ENCODE measurements around the gene DDA1.

DNA sequence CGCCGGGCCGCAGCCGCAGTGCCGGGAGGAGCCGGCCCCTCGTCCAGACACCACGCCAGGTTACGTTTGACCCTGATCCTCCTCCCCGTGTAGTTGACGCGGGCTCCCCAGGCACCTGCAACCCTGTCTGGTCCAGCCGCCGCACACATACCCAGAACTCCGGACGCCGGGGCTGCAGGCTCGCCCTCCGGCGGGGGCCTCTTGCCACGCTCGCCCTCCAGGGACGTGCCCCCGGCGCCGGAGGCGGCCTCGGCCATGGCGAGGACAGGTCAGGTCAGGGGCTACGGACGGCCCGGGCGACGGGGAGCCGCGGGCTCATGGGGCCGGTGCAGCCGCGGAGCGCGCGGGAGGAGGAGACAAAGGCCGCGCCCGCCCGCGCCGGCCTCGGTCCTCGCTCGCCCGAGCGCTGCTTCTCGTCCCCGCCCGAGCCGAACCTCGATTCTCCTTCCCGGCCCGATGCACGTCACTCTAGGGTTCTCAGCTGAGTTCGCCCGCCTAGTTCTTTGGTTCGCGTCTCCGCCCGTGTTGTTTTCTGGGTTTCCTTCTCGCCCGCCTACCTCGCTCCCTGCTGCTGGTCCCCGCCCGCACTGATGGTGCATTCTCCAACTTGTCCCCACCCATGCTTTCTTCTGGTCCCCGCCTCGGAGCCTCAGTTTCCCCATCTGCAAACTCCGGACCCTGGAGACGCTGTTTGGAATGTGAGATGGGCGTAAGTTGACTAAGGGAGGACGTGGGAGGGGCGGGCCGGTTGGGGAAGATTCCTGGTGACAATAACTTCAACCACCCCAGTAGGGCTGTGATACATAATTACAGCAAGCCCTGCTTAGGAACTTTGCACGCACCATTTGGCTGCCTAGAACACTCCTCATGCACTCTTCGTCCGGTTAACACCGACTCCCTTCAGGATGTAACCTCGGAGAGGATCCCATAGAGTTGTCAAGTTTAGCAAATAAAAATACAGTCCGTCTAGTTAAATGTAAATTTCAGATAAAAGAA lies 25.3 kb downstream of the DDA1 start, which contains the start of gene ANO8:
- TF ChIP-seq, protein P1, sequence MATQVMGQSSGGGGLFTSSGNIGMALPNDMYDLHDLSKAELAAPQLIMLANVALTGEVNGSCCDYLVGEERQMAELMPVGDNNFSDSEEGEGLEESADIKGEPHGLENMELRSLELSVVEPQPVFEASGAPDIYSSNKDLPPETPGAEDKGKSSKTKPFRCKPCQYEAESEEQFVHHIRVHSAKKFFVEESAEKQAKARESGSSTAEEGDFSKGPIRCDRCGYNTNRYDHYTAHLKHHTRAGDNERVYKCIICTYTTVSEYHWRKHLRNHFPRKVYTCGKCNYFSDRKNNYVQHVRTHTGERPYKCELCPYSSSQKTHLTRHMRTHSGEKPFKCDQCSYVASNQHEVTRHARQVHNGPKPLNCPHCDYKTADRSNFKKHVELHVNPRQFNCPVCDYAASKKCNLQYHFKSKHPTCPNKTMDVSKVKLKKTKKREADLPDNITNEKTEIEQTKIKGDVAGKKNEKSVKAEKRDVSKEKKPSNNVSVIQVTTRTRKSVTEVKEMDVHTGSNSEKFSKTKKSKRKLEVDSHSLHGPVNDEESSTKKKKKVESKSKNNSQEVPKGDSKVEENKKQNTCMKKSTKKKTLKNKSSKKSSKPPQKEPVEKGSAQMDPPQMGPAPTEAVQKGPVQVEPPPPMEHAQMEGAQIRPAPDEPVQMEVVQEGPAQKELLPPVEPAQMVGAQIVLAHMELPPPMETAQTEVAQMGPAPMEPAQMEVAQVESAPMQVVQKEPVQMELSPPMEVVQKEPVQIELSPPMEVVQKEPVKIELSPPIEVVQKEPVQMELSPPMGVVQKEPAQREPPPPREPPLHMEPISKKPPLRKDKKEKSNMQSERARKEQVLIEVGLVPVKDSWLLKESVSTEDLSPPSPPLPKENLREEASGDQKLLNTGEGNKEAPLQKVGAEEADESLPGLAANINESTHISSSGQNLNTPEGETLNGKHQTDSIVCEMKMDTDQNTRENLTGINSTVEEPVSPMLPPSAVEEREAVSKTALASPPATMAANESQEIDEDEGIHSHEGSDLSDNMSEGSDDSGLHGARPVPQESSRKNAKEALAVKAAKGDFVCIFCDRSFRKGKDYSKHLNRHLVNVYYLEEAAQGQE (IDR thresholded peaks at IDR 0.05; ENCODE audit: insufficient replicate concordance, low read depth): no peak
- TF ChIP-seq, protein P2, sequence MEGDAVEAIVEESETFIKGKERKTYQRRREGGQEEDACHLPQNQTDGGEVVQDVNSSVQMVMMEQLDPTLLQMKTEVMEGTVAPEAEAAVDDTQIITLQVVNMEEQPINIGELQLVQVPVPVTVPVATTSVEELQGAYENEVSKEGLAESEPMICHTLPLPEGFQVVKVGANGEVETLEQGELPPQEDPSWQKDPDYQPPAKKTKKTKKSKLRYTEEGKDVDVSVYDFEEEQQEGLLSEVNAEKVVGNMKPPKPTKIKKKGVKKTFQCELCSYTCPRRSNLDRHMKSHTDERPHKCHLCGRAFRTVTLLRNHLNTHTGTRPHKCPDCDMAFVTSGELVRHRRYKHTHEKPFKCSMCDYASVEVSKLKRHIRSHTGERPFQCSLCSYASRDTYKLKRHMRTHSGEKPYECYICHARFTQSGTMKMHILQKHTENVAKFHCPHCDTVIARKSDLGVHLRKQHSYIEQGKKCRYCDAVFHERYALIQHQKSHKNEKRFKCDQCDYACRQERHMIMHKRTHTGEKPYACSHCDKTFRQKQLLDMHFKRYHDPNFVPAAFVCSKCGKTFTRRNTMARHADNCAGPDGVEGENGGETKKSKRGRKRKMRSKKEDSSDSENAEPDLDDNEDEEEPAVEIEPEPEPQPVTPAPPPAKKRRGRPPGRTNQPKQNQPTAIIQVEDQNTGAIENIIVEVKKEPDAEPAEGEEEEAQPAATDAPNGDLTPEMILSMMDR (IDR thresholded peaks at IDR 0.05; ENCODE audit: insufficient read depth, low read length): no peak

Measured in HL-60 (cell line).